Left ventricle myocardium superior (tissue), 1 donor: Measurements from ENCODE around the gene CEP170B. TPM values are rescaled to one million over a fixed set of nuclear protein-coding genes. Genes with fewer than 3 reads are reported as not detected.
"Not testable (repeated sequence)": the region's sequence is repeated elsewhere in the genome, so short reads cannot be mapped to it uniquely, and the experiment has no call there.

ENCODE experiments used
- ATAC-seq: fragments of 200-7000 bp; cut with Tn5 transposase; one replicate; pipeline ENCODE4 v1.9.1; 2020; ENCODE audit warnings: mild to moderate bottlenecking, moderate library complexity
- DNase-seq: peaks from one replicate; pipeline ENCODE4 v3.0.0-alpha.2; 2020
- intact Hi-C: fragments of 100-400 bp; cut with micrococcal nuclease; formaldehyde crosslinking; loops from one replicate; pipeline ENCODE4 v1.11.0; 2022
- total RNA-seq: library from RNA; stranded (reverse); fragmentation: NEBNext Ultra II Directional; extraction: Animal tissue kit (Norgen Biotek cat#: 25700); gene quantifications from one replicate; pipeline ENCODE4 v1.2.1, GENCODE V29; 2021
- donor health status: DM: no; HTN: yes; CAD: no; lungs with severe emphysema.

CEP170B gene
- total RNA-seq, 1 donor from 2014 or later: 10.7 TPM

DNA sequence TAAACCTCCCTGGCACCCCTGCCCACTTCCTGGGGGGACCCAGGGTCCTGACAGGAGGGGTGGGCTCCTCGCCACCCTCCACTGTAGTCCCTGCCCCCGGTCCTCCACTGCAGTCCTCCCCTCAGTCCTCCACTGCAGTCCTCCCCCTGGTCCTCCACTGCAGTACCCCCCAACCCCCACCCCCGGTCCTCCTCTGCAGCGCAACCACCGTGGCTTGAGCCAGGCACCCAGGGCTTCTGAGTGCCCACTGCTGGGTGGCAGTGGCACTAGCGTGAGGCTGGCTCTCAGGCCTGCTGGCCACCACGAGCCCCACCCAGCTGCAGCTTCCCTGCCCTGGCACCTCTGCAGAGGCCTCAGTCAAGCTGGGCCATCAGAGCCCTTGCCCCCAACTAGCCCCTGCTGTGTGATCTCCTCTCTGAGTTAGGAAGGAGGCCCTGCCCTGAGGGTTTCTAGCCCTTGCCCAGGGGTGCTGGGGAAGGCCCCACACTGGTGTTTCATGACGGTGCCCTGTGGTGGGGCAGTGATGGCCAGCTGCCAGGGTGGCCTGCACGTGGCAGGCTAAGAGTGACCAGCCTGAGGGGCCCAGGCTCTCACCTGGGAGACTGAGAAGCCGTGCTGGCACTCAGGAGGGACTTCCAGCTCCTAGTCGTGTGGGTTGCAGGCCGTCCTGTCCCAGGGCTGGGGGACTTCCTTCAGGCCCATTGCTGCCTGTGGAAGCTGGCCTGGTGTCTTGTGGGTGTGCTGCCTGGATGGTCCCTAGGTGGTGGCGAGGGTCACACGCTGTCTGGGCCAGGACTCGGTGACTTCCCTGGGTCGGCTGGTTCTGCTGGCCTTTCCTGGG, 9.7 kb downstream of the CEP170B start:
- intact Hi-C loops: no loop called here
- DNase-seq (no peak), ATAC-seq (no peak)

DNA sequence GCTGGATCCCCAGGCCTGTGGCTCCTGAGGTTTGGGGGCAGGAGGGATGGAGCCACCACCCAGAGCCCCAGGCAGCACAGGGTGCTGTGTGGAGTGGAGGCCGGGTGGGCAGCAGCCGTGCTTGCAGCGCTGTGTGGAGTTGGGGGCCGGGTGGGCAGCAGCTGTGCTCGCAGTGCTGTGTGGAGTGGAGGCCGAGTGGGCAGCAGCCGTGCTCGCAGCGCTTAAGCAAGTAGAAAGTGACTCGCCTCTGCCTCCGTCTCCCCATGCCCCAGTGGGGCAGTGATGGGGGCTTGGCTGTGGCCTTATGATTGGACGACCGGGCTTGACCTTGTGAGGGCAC, 10.3 kb downstream of the CEP170B start:
- no peak for ATAC-seq
- DNase-seq: no peak
- intact Hi-C loops: no loop called here

DNA sequence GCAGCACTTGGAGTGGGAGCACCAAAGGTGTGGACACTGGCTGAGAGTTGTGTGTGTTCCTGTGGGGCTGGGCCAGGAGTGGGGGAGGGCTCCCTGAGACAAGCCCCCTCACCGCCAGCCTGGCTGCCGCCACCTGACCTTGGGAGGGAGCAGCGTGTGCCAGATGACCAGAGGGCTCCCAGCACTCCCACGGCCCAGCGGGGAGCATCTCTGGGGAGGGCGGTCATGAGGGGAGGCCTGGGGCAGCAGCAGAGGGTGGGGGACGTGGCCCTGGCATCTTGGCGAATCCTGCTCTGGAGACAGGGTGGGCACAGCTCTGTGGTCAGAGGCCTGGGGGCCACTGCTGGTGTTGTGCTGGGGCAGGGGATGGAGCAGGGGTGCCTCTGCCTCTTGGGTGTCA, 10.7 kb downstream of the CEP170B start:
- intact Hi-C loops: no loop called here
- ATAC-seq (no peak), DNase-seq (no peak)

DNA sequence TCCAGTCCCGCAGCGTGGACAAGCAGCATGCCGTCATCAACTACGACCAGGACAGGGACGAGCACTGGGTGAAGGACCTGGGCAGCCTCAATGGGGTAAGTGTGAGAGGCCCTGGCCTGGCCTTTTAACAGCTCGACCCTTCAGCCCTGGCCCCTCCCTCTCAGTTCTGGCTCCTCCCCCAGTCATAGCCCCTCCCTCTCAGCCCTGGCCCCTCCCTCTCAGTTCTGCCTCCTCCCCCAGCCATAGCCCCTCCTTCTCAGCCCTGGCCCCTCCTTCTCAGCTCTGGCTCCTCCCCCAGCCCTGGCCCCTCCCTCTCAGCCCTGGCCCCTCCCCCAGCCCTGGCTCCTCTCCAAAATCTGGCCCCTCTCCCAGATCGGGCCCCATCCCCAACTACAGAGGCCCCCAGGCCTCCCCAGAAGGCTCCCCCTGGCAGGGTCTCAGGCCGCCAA, 11.2 kb downstream of the CEP170B start:
- intact Hi-C loops: no loop called here
- ATAC-seq (peak; percentile 17), DNase-seq (peak; percentile 26)

DNA sequence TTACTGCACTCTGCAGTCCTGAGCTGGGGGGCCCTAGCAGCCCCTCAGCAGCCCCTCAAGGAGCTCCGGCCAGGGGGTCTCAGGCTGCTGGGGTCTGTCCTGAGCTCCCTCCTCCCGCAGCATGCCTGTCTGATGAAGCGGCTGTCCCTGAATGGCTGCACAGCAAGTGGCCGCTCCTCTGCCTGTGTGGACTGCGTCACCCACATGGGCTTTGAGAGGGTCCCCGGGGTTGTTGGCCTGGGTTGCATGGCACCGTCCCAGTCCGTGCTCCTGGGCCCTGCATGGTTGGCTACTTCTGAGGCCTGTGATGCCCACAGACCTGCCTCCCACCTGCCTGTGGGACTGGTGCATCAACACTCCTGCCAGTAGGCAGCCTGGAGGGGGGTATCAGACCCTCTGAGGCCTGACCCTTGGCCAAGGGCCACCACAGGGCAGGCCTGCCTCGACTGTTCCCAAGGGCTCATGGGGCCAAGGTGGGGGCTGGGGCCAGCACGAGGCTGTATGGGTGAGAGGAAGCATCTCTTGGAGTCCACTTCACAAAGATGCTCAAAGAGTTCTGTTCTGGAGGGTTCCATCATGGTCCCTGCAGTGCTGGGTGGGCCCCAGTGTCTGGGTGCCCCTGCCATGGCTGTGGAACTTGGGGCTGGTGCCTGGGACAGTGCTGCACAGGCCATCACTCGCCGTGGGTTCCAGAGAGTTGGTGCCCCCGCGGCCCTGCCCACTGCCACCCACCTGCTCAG, 12.2 kb downstream of the CEP170B start:
- intact Hi-C loops: no loop called here
- no peak for ATAC-seq
- DNase-seq: peak; percentile 27

DNA sequence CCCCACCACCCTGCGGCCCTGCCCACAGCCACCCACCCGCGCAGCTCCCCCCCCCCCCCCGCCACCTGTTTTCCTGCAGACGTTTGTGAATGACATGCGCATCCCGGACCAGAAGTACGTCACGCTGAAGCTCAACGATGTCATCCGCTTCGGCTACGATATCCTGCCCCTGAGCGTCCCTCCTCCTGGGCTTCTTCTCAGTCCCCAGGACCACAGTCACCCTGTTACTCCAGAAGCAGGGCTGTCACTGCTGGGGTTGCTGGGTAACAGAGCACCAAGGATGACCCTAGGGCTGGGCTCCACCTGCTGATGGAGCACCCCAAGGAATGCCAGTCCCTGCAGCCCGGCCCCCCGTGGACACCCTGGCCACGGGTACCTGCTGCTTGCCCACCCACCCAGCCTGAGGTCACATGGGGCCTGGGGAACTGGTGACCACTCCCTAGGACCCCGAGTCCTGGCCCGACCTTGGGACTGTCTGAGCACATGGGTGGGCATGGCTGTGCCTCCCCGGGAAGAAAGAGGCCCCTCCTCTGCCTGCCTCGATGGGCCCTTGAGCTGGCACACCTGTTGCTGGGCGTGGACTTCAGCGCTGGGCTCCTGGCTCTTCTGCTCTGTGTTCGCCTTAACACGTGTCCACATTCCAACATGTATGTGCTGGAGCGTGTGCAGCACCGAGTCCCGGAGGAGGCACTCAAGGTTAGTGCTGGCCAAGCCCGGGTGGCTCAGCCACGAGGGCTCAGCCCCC, 12.9 kb downstream of the CEP170B start:
- DNase-seq: peak; percentile 22
- intact Hi-C loops: no loop called here
- ATAC-seq: no peak

DNA sequence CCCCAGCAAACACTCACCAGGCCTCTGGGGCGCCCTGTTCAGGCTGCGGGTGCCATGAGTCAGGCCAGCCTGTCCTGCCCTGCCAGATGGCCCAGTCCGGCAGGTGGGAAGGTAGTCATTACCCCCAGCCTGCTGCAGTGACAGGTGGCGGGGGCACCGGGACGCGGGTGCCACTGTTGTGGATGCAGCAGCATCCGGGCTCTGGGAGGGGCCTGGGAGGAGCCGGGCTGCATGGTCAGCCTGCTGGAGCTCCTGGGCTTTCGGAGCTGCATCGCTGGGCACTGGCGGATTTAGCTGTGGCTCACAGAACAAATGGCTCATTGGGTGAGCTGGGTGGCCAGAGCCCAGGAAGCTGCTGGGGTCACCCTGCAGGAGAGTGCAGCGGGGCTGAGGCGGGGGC, 13.5 kb downstream of the CEP170B start:
- no peak for ATAC-seq
- DNase-seq: peak; percentile 18
- intact Hi-C loops: no loop called here

DNA sequence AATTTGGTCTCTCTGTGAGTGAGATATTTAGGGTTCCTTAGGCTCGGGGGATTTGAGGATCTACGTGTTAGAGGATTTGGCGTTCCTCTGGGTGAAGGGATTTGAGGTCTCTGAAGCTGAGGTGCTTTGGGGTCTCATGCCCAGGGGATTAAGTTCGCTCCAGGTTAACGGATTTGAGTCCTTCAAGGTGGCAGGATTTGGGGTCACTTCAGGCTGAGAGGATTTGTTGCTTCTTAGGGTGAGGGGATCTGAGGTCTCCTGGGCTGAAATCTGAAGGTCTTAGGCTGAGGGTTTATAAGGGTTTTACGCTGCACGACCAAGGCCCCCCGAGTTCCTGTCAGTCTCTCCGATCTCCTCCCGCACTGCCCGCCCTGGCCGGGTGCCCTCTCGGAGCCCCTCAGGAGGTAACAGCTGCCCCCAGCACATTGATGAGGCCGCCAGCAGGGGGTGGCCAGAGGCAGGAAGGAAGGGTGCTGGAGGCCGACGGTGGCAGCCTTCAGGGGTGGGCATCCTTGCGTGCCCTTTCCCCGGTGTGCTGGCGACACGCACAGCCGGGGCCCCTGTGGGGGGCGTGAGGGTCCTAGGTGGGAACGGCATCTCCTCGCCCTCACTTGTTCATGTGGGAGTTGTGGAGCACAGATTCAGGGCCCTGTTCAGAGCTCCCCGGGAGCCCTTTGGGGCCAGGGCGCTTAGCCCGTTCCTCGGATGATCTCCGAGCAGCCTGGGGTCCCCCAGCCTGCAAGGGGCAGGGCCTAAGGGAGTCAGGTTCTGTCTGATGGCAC, 14.3 kb downstream of the CEP170B start:
- ATAC-seq: no peak
- intact Hi-C loops: no loop called here
- DNase-seq: no peak

DNA sequence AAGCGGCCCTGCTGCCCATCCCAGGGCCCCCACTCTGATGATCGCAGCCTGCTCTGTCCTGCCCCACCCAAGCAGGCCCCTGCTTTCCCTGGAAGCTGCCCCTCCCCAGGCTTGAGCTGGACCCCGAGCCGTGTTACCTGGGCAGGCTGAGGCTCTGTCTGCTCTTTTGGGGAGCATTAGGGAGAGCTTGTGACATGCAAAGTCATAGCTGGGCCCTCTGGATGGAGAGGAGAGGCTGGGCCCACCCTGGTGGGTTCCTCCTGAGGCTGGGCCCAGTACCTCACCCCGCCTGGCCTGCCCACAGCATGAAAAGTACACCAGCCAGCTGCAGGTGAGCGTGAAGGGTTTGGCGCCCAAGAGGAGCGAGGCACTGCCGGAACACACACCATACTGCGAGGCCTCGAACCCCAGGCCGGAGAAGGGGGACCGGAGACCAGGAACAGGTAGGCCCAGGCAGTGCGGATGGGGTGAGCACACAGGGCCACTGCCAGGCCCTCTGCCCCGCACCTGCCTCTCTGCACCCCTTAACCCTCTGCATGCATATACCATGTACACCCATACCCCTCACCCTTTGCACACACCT, 15.0 kb downstream of the CEP170B start:
- no peak for ATAC-seq
- intact Hi-C loops: no loop called here

DNA sequence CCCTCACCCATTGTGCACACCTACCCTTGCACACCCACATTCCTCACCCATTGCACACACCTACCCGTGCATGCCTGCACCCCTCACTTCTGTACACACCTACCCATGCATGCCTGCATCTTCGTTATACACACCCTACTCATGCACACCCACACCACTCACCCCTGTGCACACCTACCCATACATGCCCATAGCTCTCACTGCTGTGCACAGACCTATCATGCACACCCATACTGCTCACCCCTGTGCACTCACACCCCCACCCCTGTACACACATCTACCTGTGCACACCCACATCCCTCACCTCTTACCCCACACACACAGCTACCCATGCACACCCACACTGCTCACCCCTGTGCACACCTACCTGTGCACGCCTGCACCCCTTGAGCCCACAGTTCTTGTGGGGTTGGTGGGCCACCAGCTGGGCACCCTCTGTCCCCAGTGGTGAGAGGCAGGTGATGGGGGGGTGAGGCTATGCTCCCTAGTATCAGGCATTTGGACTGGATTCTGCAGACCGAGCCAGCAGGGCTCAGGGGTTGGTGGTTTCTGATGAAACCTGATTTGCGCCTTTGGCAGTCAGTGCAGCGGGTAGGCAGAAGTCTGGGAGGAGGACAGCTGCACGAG, 15.6 kb downstream of the CEP170B start:
- DNase-seq (no peak), ATAC-seq (no peak)
- intact Hi-C loops: no loop called here

More for the DNA sequence above, 15.0 kb downstream of the CEP170B start:
- DNase-seq: no peak

DNA sequence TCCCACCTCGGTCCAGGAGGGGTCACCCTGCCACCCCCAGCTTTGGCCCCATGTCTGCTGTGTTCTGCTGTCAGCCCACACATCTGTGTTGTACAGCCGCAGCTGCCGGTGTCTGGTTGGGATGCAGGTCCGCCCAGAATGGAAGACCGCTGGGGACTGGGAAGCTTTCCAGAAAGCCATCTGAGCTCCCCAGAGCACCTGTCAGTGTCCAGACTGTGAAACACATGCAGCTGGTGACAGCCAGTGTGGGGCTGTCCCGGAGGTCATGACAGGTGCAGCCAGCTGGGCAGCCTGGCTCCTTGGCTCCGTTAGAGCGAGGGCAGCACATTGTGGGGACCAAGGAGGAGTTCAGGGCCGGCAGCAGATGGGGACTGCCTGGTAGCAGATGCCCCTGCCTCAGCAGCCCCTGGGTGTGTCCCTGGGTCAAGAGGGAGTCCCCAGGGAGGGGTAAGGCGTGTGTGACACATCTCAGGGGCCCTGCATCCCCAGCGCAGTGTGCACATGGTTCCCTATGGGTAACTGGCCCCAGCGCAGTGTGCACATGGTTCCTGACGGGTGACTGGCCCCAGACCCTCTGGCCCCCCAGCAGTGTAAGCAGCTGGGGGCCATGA, 16.4 kb downstream of the CEP170B start:
- DNase-seq: peak; percentile 76
- peak; percentile 86 for ATAC-seq
- intact Hi-C loops: no loop called here

DNA sequence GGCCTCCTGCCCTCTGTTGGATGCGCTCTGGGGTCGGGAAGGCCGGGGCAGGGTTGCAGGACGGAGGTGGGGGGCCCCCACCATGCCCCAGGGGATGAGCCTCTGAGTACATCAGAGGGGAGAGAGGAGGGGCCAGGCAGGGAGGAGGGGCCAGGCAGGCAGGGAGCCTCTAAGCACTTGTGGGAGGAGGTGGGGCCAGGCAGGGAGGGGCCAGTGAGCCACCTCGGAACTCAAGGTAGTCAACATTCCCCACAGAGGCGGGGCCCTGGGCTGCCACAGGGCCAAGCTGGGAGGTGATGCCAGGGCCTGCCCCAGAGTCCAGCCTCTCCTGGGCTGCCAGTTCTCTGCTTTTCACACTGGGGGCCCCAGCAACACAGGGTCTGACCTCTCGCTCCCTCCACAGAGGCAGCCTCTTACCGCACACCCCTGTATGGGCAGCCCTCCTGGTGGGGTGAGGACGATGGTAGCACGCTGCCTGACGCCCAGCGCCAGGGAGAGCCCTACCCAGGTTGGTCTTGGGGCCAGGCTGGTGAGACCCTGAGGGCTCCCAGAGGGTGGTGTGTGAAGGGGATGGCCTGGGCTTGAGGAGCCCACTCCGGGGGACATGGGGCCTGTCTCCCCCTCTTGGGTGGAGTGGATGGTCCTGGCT, 17.4 kb downstream of the CEP170B start:
- DNase-seq: peak; percentile 31
- intact Hi-C loops: no loop called here
- ATAC-seq: no peak

DNA sequence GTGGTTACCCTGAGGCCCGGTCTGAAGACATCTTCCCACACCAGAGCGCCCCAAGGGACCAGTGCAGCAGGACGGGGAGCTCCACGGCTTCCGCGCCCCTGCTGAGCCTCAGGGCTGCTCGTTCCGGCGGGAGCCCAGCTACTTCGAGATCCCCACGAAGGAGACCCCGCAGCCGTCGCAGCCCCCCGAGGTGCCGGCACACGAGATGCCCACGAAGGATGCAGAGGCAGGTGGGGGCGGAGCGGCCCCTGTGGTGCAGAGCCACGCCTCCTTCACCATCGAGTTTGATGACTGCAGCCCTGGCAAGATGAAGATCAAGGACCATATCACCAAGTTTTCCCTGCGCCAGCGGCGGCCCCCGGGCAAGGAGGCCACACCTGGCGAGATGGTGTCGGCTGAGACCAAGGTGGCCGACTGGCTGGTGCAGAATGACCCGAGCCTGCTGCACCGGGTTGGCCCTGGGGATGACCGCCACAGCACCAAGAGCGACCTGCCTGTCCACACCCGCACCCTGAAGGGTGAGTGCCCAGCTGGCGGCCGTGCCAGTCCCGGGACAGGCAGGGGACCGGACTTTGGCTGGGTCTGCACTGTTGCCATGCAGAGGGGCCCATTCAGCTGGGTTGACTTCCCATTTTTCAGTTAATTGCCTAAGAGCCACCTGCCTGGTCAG, 18.1 kb downstream of the CEP170B start:
- intact Hi-C loops: no loop called here
- DNase-seq (peak; percentile 18), ATAC-seq (no peak)

DNA sequence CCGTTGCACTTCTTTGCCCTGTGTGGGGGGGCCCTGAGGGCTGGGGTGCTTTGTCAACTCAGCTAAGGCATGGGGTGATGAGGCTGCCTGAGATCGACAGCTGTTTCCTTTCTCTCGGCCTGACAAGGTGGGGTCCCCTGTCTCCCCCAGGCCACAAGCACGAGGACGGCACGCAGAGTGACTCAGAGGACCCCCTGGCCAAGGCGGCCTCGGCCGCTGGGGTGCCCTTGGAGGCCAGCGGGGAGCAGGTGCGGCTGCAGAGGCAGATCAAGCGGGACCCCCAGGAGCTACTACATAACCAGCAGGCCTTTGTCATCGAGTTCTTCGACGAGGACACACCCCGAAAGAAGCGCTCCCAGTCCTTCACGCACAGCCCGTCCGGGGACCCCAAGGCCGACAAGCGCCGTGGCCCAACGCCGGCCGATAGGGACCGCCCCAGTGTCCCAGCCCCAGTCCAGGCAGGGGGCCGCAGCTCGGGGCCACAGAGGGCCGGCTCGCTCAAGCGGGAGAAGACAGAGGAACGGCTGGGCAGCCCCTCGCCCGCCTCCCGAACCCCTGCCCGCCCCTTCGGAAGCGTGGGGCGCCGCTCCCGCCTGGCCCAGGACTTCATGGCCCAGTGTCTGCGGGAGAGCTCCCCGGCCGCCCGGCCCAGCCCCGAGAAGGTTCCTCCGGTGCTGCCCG, 18.8 kb downstream of the CEP170B start:
- intact Hi-C loops: no loop called here
- DNase-seq (peak; percentile 23), ATAC-seq (no peak)

DNA sequence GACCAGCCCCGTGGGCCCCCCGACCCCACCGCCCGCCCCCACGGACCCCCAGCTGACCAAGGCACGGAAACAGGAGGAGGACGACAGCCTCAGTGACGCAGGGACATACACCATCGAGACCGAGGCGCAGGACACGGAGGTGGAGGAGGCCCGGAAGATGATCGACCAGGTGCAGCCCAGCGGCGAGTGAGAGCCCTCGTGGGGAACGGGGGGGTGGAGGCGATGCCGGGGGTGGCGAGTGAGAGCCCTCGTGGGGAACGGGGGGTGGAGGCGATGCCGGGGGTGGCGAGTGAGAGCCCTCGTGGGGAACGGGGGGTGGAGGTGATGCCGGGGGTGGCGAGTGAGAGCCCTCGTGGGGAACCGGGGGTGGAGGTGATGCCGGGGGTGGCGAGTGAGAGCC, 19.3 kb downstream of the CEP170B start:
- DNase-seq, intact Hi-C loops, ATAC-seq: not testable (repeated sequence)
